PC-3 (cell line): ENCODE results near the gene BAG5. TPM values are rescaled to one million over a fixed set of nuclear protein-coding genes. Genes with fewer than 3 reads are reported as not detected.
"Not testable (repeated sequence)": the region's sequence is repeated elsewhere in the genome, so short reads cannot be mapped to it uniquely, and the experiment has no call there.

Source experiments
- ATAC-seq: fragments of 200-7000 bp; cut with Tn5 transposase; 2 replicates; pipeline ENCODE4 v1.9.1; 2020; ENCODE audit warnings: mild to moderate bottlenecking, moderate library complexity
- BruUV-seq: library from RNA; stranded (reverse); fragments of 400-500 nt; replicated peaks from 2 replicates; lab custom pipeline; 2021; lab: Mats Ljungman, UMichigan
- CTCF ChIA-PET: fragments of 300-600 bp; sonication (Branson Sonifier 250); formaldehyde crosslinking; loops from one replicate; lab custom pipeline; 2022; ENCODE audit warnings: antibody characterized with exemption; lab: Charles Lee
- POLR2A ChIA-PET: fragments of 300-600 bp; sonication (Branson Sonifier 250); formaldehyde crosslinking; loops from one replicate; lab custom pipeline; 2022; ENCODE audit warnings: antibody characterized with exemption; ENCODE audit not compliant: unreplicated experiment; lab: Charles Lee
- DNase-seq: peaks from one replicate; pipeline ENCODE4 v3.0.0-alpha.2; 2015
- H2AFZ ChIP-seq: fragments of 300-600 bp; sonication (generic); 2 replicates; pipeline ENCODE4 v1.6.0; 2016; ENCODE audit warnings: antibody characterized with exemption, low read length
- H3F3A ChIP-seq: fragments of 300-600 bp; sonication (generic); one replicate; pipeline ENCODE4 v1.6.0; 2017; ENCODE audit warnings: antibody characterized with exemption, low read length, control low read depth, mild to moderate bottlenecking; ENCODE audit not compliant: unreplicated experiment
- H3K27ac ChIP-seq: fragments of 300-600 bp; sonication (generic); 2 replicates; pipeline ENCODE4 v1.5.1; 2016; ENCODE audit warnings: mild to moderate bottlenecking, low read length
- H3K27me3 ChIP-seq: fragments of 300-600 bp; sonication (generic); 2 replicates; pipeline ENCODE4 v1.6.1; 2016; ENCODE audit warnings: low read length, mixed read lengths
- H3K36me3 ChIP-seq: fragments of 300-600 bp; sonication (generic); 2 replicates; pipeline ENCODE4 v1.6.1; 2016; ENCODE audit warnings: low read depth, mixed run types, low read length, mixed read lengths
- H3K4me1 ChIP-seq: fragments of 300-600 bp; sonication (generic); 2 replicates; pipeline ENCODE4 v1.5.1; 2016; ENCODE audit warnings: low read length; ENCODE audit not compliant: insufficient read depth
- H3K4me2 ChIP-seq: fragments of 300-600 bp; sonication (generic); 2 replicates; pipeline ENCODE4 v1.6.0; 2016; ENCODE audit warnings: low read length
- H3K4me3 ChIP-seq: fragments of 300-600 bp; sonication (generic); 2 replicates; pipeline ENCODE4 v1.5.1; 2016; ENCODE audit warnings: mild to moderate bottlenecking, low read length, mixed read lengths
- H3K79me2 ChIP-seq: fragments of 300-600 bp; sonication (generic); 2 replicates; pipeline ENCODE4 v1.6.1; 2017; ENCODE audit warnings: low read length, mixed read lengths
- H3K9ac ChIP-seq: fragments of 300-600 bp; sonication (generic); 2 replicates; pipeline ENCODE4 v1.6.0; 2016; ENCODE audit warnings: mild to moderate bottlenecking, low read length
- H3K9me2 ChIP-seq: fragments of 300-600 bp; sonication (generic); replicated peaks from 2 replicates; pipeline ENCODE4 v1.6.1; 2016; ENCODE audit warnings: mixed run types, low read length, mixed read lengths
- H3K9me3 ChIP-seq: fragments of 300-600 bp; sonication (generic); 2 replicates; pipeline ENCODE4 v1.6.1; 2016; ENCODE audit warnings: low read length, mixed read lengths
- H4K20me1 ChIP-seq: fragments of 300-600 bp; sonication (generic); 2 replicates; pipeline ENCODE4 v1.6.1; 2016; ENCODE audit warnings: low read length, mixed read lengths
- EZH2 ChIP-seq: fragments of 300-600 bp; sonication (generic); IDR thresholded peaks from one replicate; pipeline ENCODE4 v1.6.1; 2017; ENCODE audit warnings: antibody characterized with exemption, mild to moderate bottlenecking, low read length; ENCODE audit not compliant: unreplicated experiment
- EZH2phosphoT487 ChIP-seq: fragments of 300-600 bp; sonication (generic); IDR thresholded peaks from 2 replicates; pipeline ENCODE4 v1.6.1; 2018; ENCODE audit warnings: mild to moderate bottlenecking, antibody characterized with exemption, low read length, borderline replicate concordance
- intact Hi-C: fragments of 100-400 bp; cut with micrococcal nuclease; formaldehyde crosslinking; loops from 2 replicates; pipeline ENCODE4 v1.9.0; 2023
- total RNA-seq: library from RNA; depleted of rRNA; stranded (reverse); fragments of >200 nt; gene quantifications from 2 replicates; pipeline ENCODE4 v1.2.3, GENCODE V29; 2014
- TF ChIP-seq, protein P1 (sequence below): fragments of 300-600 bp; sonication (generic); conservative IDR thresholded peaks from 2 replicates; pipeline ENCODE4 v1.5.1; 2017; ENCODE audit warnings: antibody characterized with exemption, low read depth, mild to moderate bottlenecking, low read length

The BAG5 gene
- total RNA-seq, 1 experiment from 2014 or later = 33.0 TPM

DNA sequence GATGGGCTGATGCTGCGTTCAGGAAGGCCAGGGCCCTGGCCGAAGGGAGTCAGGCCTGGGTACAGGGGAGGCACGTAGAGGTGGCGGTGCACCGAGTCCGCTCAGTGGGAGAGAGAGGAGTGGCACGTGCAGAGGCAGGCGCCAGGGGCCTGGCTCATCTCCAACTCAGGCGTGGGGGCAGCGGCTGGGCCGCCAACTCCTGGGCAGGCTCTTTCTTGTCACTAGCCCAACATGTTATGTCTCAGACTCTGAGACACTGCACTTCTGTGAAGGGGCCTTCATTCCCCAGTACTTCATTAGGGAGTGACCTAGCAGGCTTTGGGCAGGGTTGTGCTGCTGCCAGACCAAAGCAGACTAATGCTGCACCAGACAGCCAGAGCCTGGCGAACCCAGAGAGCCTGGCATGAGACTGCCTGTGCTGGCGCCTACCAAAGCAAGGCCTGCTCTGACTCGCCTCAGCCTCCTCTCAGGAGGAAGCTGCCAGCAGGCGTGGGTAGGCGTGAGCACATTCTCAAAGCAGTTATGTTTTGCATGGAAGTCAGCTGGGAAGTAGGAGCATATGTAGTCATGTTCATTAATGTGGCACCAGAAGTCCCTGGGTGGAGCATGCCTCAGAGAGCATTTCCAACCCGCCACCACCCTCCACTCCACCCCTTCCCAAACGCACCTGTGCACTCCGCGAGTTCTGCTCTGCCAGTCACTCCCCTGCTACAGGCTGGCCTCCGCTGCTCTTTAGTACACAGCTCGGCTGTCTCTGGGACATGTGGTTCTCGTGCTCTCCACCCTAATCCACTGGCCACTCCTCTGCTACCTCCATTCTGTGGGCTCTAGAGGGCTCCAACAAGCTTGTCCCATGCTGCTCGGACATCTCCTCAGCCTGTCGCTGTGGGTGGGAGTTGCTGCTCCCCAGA lies 49.5 kb downstream of the BAG5 start:
- no peak overlapping the region for H3K9ac ChIP-seq
- no peak overlapping the region for H3K27ac ChIP-seq
- no peak overlapping the region for H3K4me2 ChIP-seq

DNA sequence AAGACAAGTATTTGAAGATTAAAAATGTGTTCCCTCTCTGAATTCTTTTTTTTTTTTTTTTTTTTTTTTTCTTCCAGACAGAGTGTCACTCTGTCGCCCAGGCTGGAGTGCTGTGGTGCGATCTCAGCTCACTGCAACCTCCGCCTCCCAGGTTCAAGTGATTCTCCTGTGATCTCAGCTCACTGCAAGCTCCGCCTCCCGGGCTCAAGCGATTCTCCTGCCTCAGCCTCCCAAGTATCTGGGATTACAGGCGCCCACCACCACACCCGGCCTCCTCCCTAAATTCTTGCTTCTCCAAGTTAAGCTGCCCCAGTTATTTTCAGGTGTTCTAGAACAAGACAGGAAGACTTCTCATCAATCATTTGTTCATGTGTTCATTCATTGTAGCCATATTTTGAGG lies 50.3 kb downstream of the BAG5 start:
- H3K27ac ChIP-seq, H3K9me2 ChIP-seq, H4K20me1 ChIP-seq, POLR2A ChIA-PET, CTCF ChIA-PET, H3K9ac ChIP-seq, H3K79me2 ChIP-seq, H3K4me3 ChIP-seq, H3K9me3 ChIP-seq, ATAC-seq, BruUV-seq, H3K27me3 ChIP-seq, H3K4me1 ChIP-seq, H2AFZ ChIP-seq, intact Hi-C loops, H3K4me2 ChIP-seq, H3F3A ChIP-seq, DNase-seq: not testable (repeated sequence)
- H3K36me3 ChIP-seq = peaks cover 12% of the 10 kb centered on the region

More for the DNA sequence above, 49.5 kb downstream of the BAG5 start:
- CTCF ChIA-PET = no interaction called here
- TF ChIP-seq, protein P1, sequence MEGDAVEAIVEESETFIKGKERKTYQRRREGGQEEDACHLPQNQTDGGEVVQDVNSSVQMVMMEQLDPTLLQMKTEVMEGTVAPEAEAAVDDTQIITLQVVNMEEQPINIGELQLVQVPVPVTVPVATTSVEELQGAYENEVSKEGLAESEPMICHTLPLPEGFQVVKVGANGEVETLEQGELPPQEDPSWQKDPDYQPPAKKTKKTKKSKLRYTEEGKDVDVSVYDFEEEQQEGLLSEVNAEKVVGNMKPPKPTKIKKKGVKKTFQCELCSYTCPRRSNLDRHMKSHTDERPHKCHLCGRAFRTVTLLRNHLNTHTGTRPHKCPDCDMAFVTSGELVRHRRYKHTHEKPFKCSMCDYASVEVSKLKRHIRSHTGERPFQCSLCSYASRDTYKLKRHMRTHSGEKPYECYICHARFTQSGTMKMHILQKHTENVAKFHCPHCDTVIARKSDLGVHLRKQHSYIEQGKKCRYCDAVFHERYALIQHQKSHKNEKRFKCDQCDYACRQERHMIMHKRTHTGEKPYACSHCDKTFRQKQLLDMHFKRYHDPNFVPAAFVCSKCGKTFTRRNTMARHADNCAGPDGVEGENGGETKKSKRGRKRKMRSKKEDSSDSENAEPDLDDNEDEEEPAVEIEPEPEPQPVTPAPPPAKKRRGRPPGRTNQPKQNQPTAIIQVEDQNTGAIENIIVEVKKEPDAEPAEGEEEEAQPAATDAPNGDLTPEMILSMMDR = no peak
- TF ChIP-seq EZH2phosphoT487 = no peak
- POLR2A ChIA-PET = no interaction called here
- peak; percentile 28 for DNase-seq
- Histone ChIP-seq H3K79me2 (no peaks in the 10 kb centered on the region), H3K4me3 (no peak overlapping the region), H3K36me3 (peaks cover 5% of the 10 kb centered on the region), H2AFZ (no peak overlapping the region), H3K9me2 (no peaks in the 10 kb centered on the region), H3K9me3 (no peaks in the 10 kb centered on the region), H3K27me3 (no peaks in the 10 kb centered on the region), H3F3A (no peaks in the 10 kb centered on the region), H3K4me1 (no peaks in the 10 kb centered on the region), H4K20me1 (no peaks in the 10 kb centered on the region)
- BruUV-seq = no TSS peak
- intact Hi-C loops = no loop called here
- ATAC-seq = peak; percentile 54

DNA sequence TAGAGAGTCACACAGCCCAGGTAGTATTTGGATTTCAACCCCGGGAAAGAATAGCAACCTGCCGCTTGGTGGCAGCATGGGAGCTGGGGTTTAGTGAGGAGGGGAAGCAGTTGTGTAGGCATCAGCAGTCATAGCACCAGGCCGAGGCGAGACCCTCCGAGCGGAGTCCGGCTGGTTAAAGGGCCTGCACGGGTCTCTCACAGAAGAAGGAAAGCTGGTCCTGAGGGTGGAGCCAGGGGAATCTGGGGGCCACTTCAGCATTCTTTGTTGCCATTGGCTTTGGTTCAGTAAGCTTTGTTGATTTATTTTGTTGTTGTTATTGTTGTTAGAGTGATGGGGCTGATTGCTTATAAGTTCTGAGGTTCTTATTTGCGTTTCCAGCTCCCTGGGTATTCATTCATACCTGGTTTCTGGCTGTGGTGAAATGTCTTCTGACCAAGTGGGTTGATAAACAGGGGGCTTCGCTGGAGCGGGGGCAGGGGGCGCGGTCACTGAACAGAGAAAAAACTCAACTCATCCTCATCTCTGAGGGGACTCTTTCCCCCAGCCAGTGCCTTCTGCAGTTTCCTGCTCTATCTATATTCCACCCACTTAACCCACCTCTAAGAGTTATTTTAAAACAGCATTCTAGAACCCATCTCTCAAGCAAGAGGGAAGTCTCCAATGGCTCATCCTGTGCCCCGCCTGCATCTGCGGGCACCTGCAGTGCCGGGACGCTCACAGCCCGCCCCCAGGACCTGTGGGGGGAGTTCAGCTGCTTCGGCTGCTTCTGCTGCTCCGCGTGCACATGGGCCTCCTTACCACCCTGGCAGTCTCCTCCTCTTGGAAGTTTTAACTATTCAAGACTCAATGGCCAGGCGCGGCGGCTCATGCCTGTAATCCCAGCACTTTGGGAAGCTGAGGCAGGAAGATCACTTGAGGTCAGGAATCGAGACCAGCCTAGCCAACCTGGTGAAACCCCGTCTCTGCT lies 51.4 kb downstream of the BAG5 start:
- no peaks in the 10 kb centered on the region for H3K79me2 ChIP-seq
- no TSS peak for BruUV-seq
- H4K20me1 ChIP-seq = no peaks in the 10 kb centered on the region
- H3K9me2 ChIP-seq = no peaks in the 10 kb centered on the region
- no peak for ATAC-seq
- no peak overlapping the region for H3K4me2 ChIP-seq
- H3K9ac ChIP-seq = no peak overlapping the region
- ChIA-PET CTCF (no interaction called here), POLR2A (no interaction called here)
- no peak overlapping the region for H3K27ac ChIP-seq
- H3K4me1 ChIP-seq = no peaks in the 10 kb centered on the region
- H3K36me3 ChIP-seq = peaks cover 12% of the 10 kb centered on the region
- no peaks in the 10 kb centered on the region for H3F3A ChIP-seq
- no peak overlapping the region for H2AFZ ChIP-seq
- no peak for DNase-seq
- H3K27me3 ChIP-seq = no peaks in the 10 kb centered on the region
- intact Hi-C loops = no loop called here
- no peak overlapping the region for H3K4me3 ChIP-seq
- H3K9me3 ChIP-seq = no peaks in the 10 kb centered on the region
- TF ChIP-seq EZH2 (no peak), EZH2phosphoT487 (no peak)
- TF ChIP-seq, protein P1 = no peak
